Measurements from ENCODE around the gene SGCG. TPM values are rescaled to one million over a fixed set of nuclear protein-coding genes. Genes with fewer than 3 reads are reported as not detected.

SGCG gene
- total and polyA plus RNA-seq, 2 of the 4 experiments (the other 2 are of a cell fraction), result under 0.01 TPM; not detected in 1

- H3K4me1 ChIP-seq (ENCODE audit: control insufficient read depth, insufficient read depth, low read length), result peaks cover 6% of the 10 kb centered on the region; the same call in 1 of the 2 replicates
- H3K18ac ChIP-seq (ENCODE audit: low read depth, low read length), result no peak overlapping the region
- H3K14ac ChIP-seq (replicated peaks; ENCODE audit: low read depth, low read length), result no peak overlapping the region
- H3K9me1 ChIP-seq (ENCODE audit: insufficient read depth, low read length), result peaks cover 5% of the 10 kb centered on the region; the same call in 1 of the 2 replicates
- in situ Hi-C loops (cut with MboI; ENCODE audit: low sequenced_read_pairs), result loop anchor here (25.0 kb wide), 1 partner anchor 531 kb away; the partner anchor contains the start of genes C1QTNF9B and MIPEP
- H2AK5ac ChIP-seq (ENCODE audit: low read depth, low read length), result no peak overlapping the region
- H2BK5ac ChIP-seq (ENCODE audit: low read depth, low read length, poor library complexity, severe bottlenecking), result no peak overlapping the region
- no peak overlapping the region for H4K8ac ChIP-seq (ENCODE audit: low read depth in 2 of 2, low read length in 2 of 2)
- BruUV-seq (replicated peaks), result no TSS peak
- no peak overlapping the region for H4K5ac ChIP-seq (ENCODE audit: low read depth, low read length)
- ChIA-PET CTCF (no interaction called here), POLR2A (ENCODE audit: unreplicated experiment) (no interaction called here)
- H3K27ac ChIP-seq (ENCODE audit: insufficient read depth, low read length), result no peak overlapping the region
- peaks cover 6% of the 10 kb centered on the region; the same call in 1 of the 2 replicates for H4K20me1 ChIP-seq (ENCODE audit: insufficient read depth, low read length)
- no peak overlapping the region for H2AFZ ChIP-seq (replicated peaks; ENCODE audit: low read length, poor library complexity)
- intact Hi-C loops (cut with micrococcal nuclease), result no loop called here
- TF ChIP-seq ELK1 (IDR thresholded peaks at IDR 0.05; ENCODE audit: borderline replicate concordance, low read depth, low read length) (no peak), MXI1 (IDR thresholded peaks at IDR 0.05; ENCODE audit: borderline replicate concordance, low read depth, low read length) (no peak), NFE2L2 (IDR thresholded peaks at IDR 0.05; ENCODE audit: low read depth, low read length) (no peak), CEBPB (IDR thresholded peaks at IDR 0.05; ENCODE audit: low read depth, low read length) (no peak), RAD21 (IDR thresholded peaks at IDR 0.05; ENCODE audit: low read length) (no peak), FOS (IDR thresholded peaks at IDR 0.05; ENCODE audit: low read depth, low read length) (no peak), RFX5 (IDR thresholded peaks at IDR 0.05; ENCODE audit: low read depth, low read length) (no peak), RCOR1 (IDR thresholded peaks at IDR 0.05; ENCODE audit: insufficient replicate concordance, low read length) (no peak), BHLHE40 (IDR thresholded peaks at IDR 0.05; ENCODE audit: low read depth, low read length) (no peak), SMC3 (IDR thresholded peaks at IDR 0.05; ENCODE audit: low read depth, low read length) (no peak), CHD1 (IDR thresholded peaks at IDR 0.05; ENCODE audit: low read depth, low read length) (no peak), CTCF (conservative IDR thresholded peaks at IDR 0.05; ENCODE audit: low read depth, low read length) (no peak), POLR2A (IDR thresholded peaks at IDR 0.05; ENCODE audit: low read depth, low read length) (no peak), USF2 (IDR thresholded peaks at IDR 0.05; ENCODE audit: low read depth, low read length) (no peak)
- H3K9me3 ChIP-seq (ENCODE audit: control insufficient read depth, insufficient read depth, low read length), result no peaks in the 10 kb centered on the region
- ATAC-seq (ENCODE audit: low read depth) (no peak), DNase-seq (no peak)
- H3K4ac ChIP-seq (ENCODE audit: low read depth, low read length), result no peak overlapping the region
- no peak overlapping the region for H4K91ac ChIP-seq (ENCODE audit: insufficient read depth, low read depth, low read length)
- no peak overlapping the region for H3K23ac ChIP-seq (ENCODE audit: low read depth, low read length)
- H3K36me3 ChIP-seq (ENCODE audit: control insufficient read depth, insufficient read depth, low read length), result peaks cover 48% of the 10 kb centered on the region
- no peaks in the 10 kb centered on the region for H3K27me3 ChIP-seq (ENCODE audit: control insufficient read depth, insufficient read depth, low read length)
- no peak overlapping the region for H3K56ac ChIP-seq (ENCODE audit: extremely low read depth, insufficient read depth, low read length)
- no peak overlapping the region for H3K4me2 ChIP-seq (ENCODE audit: low read depth, low read length)
- no peak overlapping the region for H2BK120ac ChIP-seq (ENCODE audit: low read depth, low read length)
- H2BK20ac ChIP-seq (ENCODE audit: low read depth, low read length), result no peak overlapping the region
- no peak overlapping the region for H3K9ac ChIP-seq (ENCODE audit: low read depth, low read length)
- no CpG with 5 or more reads among the region's 2 CpGs for WGBS, 2 experiments (ENCODE audit: extremely low coverage in 2 of 2, insufficient read length in 1 of 2)
- H2AK9ac ChIP-seq (replicated peaks; ENCODE audit: low read depth, low read length, poor library complexity), result no peak overlapping the region
- H3K79me1 ChIP-seq (ENCODE audit: low read depth in 1 of 2, low read length in 2 of 2), result peaks cover 28 to 61% of the 10 kb centered on the region in 2 experiments
- H2BK15ac ChIP-seq (ENCODE audit: low read depth, low read length), result no peak overlapping the region
- H3K4me3 ChIP-seq (ENCODE audit: insufficient read depth, low read depth, low read length), result no peak overlapping the region
- dilution Hi-C loops (cut with HindIII; ENCODE audit: low sequenced_read_pairs, unreplicated experiment), result no loop called here
Observed at GRCh38 chr13:23356368-23356767, 175.6 kb downstream of the SGCG start.
